Smooth muscle cell (in vitro differentiated cells): ENCODE measurements around the gene SARDH. TPM values are rescaled to one million over a fixed set of nuclear protein-coding genes. Genes with fewer than 3 reads are reported as not detected.

Experiments used
- DNase-seq: peaks from one replicate; lab custom pipeline; 2025; ENCODE audit not compliant: unreplicated experiment; lab: John Stamatoyannopoulos, UW
- H2AFZ ChIP-seq: fragments of 200-600 bp; sonication (generic); 2 replicates; pipeline ENCODE4 v1.6.0; 2016; ENCODE audit warnings: antibody characterized with exemption, low read depth, mild to moderate bottlenecking
- H3F3A ChIP-seq: fragments of 200-600 bp; sonication (generic); 2 replicates; pipeline ENCODE4 v1.6.0; 2017; ENCODE audit warnings: antibody characterized with exemption, low read depth
- H3K27ac ChIP-seq: fragments of 200-600 bp; sonication (generic); 2 replicates; pipeline ENCODE4 v1.5.1; 2016; ENCODE audit warnings: low read depth, mild to moderate bottlenecking
- H3K27me3 ChIP-seq: fragments of 200-600 bp; sonication (generic); 2 replicates; pipeline ENCODE4 v1.6.1; 2016; ENCODE audit warnings: low read depth, mild to moderate bottlenecking
- H3K36me3 ChIP-seq: fragments of 200-600 bp; sonication (generic); 2 replicates; pipeline ENCODE4 v1.5.1; 2016; ENCODE audit warnings: low read depth
- H3K4me1 ChIP-seq: fragments of 200-600 bp; sonication (generic); 2 replicates; pipeline ENCODE4 v1.5.1; 2016; ENCODE audit warnings: low read depth
- H3K4me2 ChIP-seq: fragments of 200-600 bp; sonication (generic); 2 replicates; pipeline ENCODE4 v1.6.0; 2016; ENCODE audit warnings: mild to moderate bottlenecking
- H3K4me3 ChIP-seq: fragments of 200-600 bp; sonication (generic); 2 replicates; pipeline ENCODE4 v1.5.1; 2016; ENCODE audit warnings: mild to moderate bottlenecking
- H3K79me2 ChIP-seq: fragments of 200-600 bp; sonication (generic); 2 replicates; pipeline ENCODE4 v1.6.0; 2016; ENCODE audit warnings: low read depth, mild to moderate bottlenecking
- H3K9ac ChIP-seq: fragments of 200-600 bp; sonication (generic); 2 replicates; pipeline ENCODE4 v1.6.0; 2016; ENCODE audit warnings: low read depth
- H3K9me3 ChIP-seq: fragments of 200-600 bp; sonication (generic); replicated peaks from 2 replicates; pipeline ENCODE4 v1.5.1; 2016; ENCODE audit warnings: low read depth
- H4K20me1 ChIP-seq: fragments of 200-600 bp; sonication (generic); 2 replicates; pipeline ENCODE4 v1.6.0; 2016; ENCODE audit warnings: low read depth
- CTCF ChIP-seq: fragments of 200-600 bp; sonication (generic); IDR thresholded peaks from 2 replicates; pipeline ENCODE4 v1.5.1; 2017; ENCODE audit warnings: borderline replicate concordance, mild to moderate bottlenecking, antibody characterized with exemption; ENCODE audit not compliant: insufficient read depth, poor library complexity, severe bottlenecking
- WGBS: methylation state at CpG from one replicate; pipeline ENCODE4 v1.1.7; 2016; ENCODE audit warnings: low lambda C conversion rate; 5-methylcytosine and 5-hydroxymethylcytosine counted together
- polyA plus RNA-seq: library from polyadenylated mRNA; unstranded; fragments of >200 nt; fragmentation: Nextera tagmentation; extraction: Ambion mirVana; gene quantifications from 2 replicates; pipeline ENCODE4 v1.2.1, GENCODE V29; 2016
- total RNA-seq: library from RNA; depleted of rRNA; stranded (reverse); fragments of >200 nt; gene quantifications from 2 replicates; pipeline ENCODE4 v1.2.3, GENCODE V29; 2014

The SARDH gene
- total and polyA plus RNA-seq, 2 experiments from 2014 or later, result 3.3 to 10.1 TPM

GRCh38 chr9:133616643-133617405 is 121.3 kb downstream of the SARDH start:
- H3K27me3 ChIP-seq, result peaks cover 18% of the 10 kb centered on the region
- H3K4me2 ChIP-seq, result no peak overlapping the region
- no peak overlapping the region for H3K27ac ChIP-seq
- H3K9me3 ChIP-seq, result no peaks in the 10 kb centered on the region
- no peak for TF ChIP-seq CTCF
- DNase-seq, result no peak
- H2AFZ ChIP-seq, result no peak overlapping the region
- H4K20me1 ChIP-seq, result no peaks in the 10 kb centered on the region
- no peaks in the 10 kb centered on the region for H3F3A ChIP-seq
- H3K79me2 ChIP-seq, result no peaks in the 10 kb centered on the region
- 92% methylated on average over 13 of the region's 13 CpGs for WGBS
- H3K9ac ChIP-seq, result no peak overlapping the region
- H3K4me3 ChIP-seq, result no peak overlapping the region
- H3K4me1 ChIP-seq, result no peaks in the 10 kb centered on the region
- H3K36me3 ChIP-seq, result no peaks in the 10 kb centered on the region

- H2AFZ ChIP-seq, result no peak overlapping the region
- no peaks in the 10 kb centered on the region for H3K79me2 ChIP-seq
- no peaks in the 10 kb centered on the region for H3F3A ChIP-seq
- TF ChIP-seq CTCF, result no peak
- H3K27ac ChIP-seq, result no peak overlapping the region
- no peaks in the 10 kb centered on the region for H4K20me1 ChIP-seq
- no peaks in the 10 kb centered on the region for H3K9me3 ChIP-seq
- 87% methylated on average over 13 of the region's 13 CpGs for WGBS
- no peak for DNase-seq
- H3K36me3 ChIP-seq, result no peaks in the 10 kb centered on the region
- H3K4me1 ChIP-seq, result no peaks in the 10 kb centered on the region
- H3K27me3 ChIP-seq, result peaks cover 29% of the 10 kb centered on the region
- no peak overlapping the region for H3K4me3 ChIP-seq
- no peak overlapping the region for H3K4me2 ChIP-seq
- H3K9ac ChIP-seq, result no peak overlapping the region
These were observed 122.5 kb downstream of the SARDH start for GRCh38 chr9:133615606-133616188.

- TF ChIP-seq CTCF, result no peak
- 82% methylated on average over 16 of the region's 16 CpGs for WGBS
These were observed 123.0 kb downstream of the SARDH start for GRCh38 chr9:133615186-133615585.

GRCh38 chr9:133614678-133615077 is 123.5 kb downstream of the SARDH start:
- DNase-seq, result no peak
- 89% methylated on average over 5 of the region's 5 CpGs for WGBS
- Histone ChIP-seq H3K36me3 (no peaks in the 10 kb centered on the region), H4K20me1 (no peaks in the 10 kb centered on the region), H3F3A (no peaks in the 10 kb centered on the region), H3K4me3 (no peak overlapping the region), H3K27ac (no peak overlapping the region), H3K27me3 (peaks cover 29% of the 10 kb centered on the region), H3K4me1 (no peaks in the 10 kb centered on the region), H3K4me2 (no peak overlapping the region), H2AFZ (no peak overlapping the region), H3K9me3 (no peaks in the 10 kb centered on the region), H3K9ac (no peak overlapping the region), H3K79me2 (no peaks in the 10 kb centered on the region)
- no peak for TF ChIP-seq CTCF

More at GRCh38 chr9:133615186-133615585, 123.0 kb downstream of the SARDH start:
- Histone ChIP-seq H3K9ac (no peak overlapping the region), H3K4me3 (no peak overlapping the region), H3K36me3 (no peaks in the 10 kb centered on the region), H2AFZ (no peak overlapping the region), H3K79me2 (no peaks in the 10 kb centered on the region), H4K20me1 (no peaks in the 10 kb centered on the region), H3K27me3 (peaks cover 29% of the 10 kb centered on the region), H3K4me1 (no peaks in the 10 kb centered on the region), H3K4me2 (no peak overlapping the region), H3K27ac (no peak overlapping the region), H3K9me3 (no peaks in the 10 kb centered on the region), H3F3A (no peaks in the 10 kb centered on the region)
- no peak for DNase-seq
